AML-193 (cell line): ENCODE measurements around the gene KLB.

Source experiments
- DNase-seq, 2 experiments: peaks; one replicate each; lab custom pipeline; 2025; lab: John Stamatoyannopoulos, UW

KLB gene

GRCh38 chr4:39426728-39427127 lies 20.0 kb downstream of the KLB start:
- no peak for DNase-seq

- DNase-seq, result no peak
These were observed 20.9 kb downstream of the KLB start for GRCh38 chr4:39427520-39428114.

- no peak for DNase-seq
These were observed 23.0 kb downstream of the KLB start for GRCh38 chr4:39429476-39430334.

GRCh38 chr4:39433878-39434492 lies 27.3 kb downstream of the KLB start:
- no peak for DNase-seq

GRCh38 chr4:39435659-39436563 lies 29.2 kb downstream of the KLB start:
- DNase-seq, result no peak

GRCh38 chr4:39441593-39441992 lies 34.9 kb downstream of the KLB start:
- no peak for DNase-seq

- no peak for DNase-seq
These were observed 36.3 kb downstream of the KLB start for GRCh38 chr4:39442998-39443397.

- no peak for DNase-seq
These were observed 39.7 kb downstream of the KLB start for GRCh38 chr4:39446483-39446841.

GRCh38 chr4:39446842-39447573 lies 40.3 kb downstream of the KLB start:
- no peak for DNase-seq

GRCh38 chr4:39450618-39451017 lies 43.9 kb downstream of the KLB start:
- DNase-seq, result no peak

- DNase-seq, result no peak
These were observed 44.8 kb downstream of the KLB start for GRCh38 chr4:39451423-39452023.

GRCh38 chr4:39452153-39452859 lies 45.6 kb downstream of the KLB start:
- no peak for DNase-seq

- DNase-seq, result no peak
These were observed 46.3 kb downstream of the KLB start for GRCh38 chr4:39452860-39453587.

- no peak for DNase-seq
These were observed 47.0 kb downstream of the KLB start for GRCh38 chr4:39453738-39454137.

- no peak for DNase-seq
These were observed 48.8 kb downstream of the KLB start for GRCh38 chr4:39455486-39455885.

- DNase-seq, result no peak
These were observed 50.4 kb downstream of the KLB start for GRCh38 chr4:39456946-39457763.

GRCh38 chr4:39458161-39458504 lies 51.4 kb downstream of the KLB start:
- DNase-seq, result peak in 1 of 2 experiments; percentile 29

- DNase-seq, result peak; percentile 84 to 93
These were observed 52.0 kb downstream of the KLB start, which contains the start of the genes LIAS and RPL9 for GRCh38 chr4:39458505-39459300. Gene LIAS, plus strand, starts transcription at chr4:39459056. Its CDS starts 62 bp downstream, at chr4:39459118. Gene RPL9, minus strand, starts transcription at chr4:39458922. Its CDS starts 483 bp downstream, at chr4:39458439.
